NCI-H69 (cell line): ENCODE measurements around the gene ERMAP.
"Not testable (repeated sequence)": the region's sequence is repeated elsewhere in the genome, so short reads cannot be mapped to it uniquely, and the experiment has no call there.

Experiments
- DNase-seq: peaks from one replicate; lab custom pipeline; 2025; lab: John Stamatoyannopoulos, UW

ERMAP gene

DNA sequence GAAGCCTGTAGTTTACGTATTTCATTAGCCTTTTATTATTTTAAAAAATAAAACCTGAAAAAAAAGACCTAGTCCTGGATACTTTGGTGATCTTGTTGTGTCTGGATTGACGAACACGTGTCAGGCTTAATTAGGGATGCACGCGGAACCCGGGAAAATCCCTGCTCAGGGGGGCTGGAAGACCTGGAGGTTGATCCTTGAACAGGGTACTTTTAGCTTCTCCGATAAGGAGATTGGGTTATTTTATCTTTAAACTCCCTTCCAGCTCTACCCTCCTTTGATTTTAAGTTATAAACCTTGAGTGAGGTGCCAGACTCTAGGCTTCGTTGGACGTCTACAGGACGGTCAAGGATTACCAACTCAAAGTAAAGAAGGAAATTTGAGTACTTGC lies 28.9 kb downstream of the ERMAP start:
- peak; percentile 17 for DNase-seq

GRCh38 chr1:42846257-42847110 lies 29.6 kb downstream of the ERMAP start, which contains the start of gene ZNF691:
Gene ZNF691, plus strand, starts transcription at chr1:42846613. Its CDS starts 3,046 bp downstream, at chr1:42849659.
- peak; percentile 95 for DNase-seq

DNA sequence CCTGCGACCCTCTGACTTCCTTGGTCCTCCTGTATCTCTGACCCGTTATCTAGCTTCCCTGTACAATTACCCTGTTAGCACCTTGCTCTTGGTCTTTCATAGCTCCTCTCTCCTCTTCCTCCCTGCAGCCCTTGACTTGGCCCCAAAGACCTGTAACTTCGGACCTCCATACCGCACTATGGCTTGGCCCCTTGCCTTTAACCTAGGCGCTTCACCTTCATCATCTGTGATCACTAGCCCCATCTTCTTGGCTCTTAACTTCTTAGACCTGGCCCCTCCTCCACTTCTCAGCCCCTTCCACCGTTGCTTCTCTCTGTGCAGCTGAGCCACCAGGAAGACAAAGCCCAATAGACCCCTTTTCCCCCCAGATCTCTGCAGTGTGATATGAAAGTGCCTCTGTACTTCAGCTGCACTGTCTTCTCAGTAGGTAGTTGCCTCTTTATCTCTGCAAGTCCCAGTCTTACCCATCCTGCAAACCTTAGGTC lies 30.2 kb downstream of the ERMAP start:
- no peak for DNase-seq

DNA sequence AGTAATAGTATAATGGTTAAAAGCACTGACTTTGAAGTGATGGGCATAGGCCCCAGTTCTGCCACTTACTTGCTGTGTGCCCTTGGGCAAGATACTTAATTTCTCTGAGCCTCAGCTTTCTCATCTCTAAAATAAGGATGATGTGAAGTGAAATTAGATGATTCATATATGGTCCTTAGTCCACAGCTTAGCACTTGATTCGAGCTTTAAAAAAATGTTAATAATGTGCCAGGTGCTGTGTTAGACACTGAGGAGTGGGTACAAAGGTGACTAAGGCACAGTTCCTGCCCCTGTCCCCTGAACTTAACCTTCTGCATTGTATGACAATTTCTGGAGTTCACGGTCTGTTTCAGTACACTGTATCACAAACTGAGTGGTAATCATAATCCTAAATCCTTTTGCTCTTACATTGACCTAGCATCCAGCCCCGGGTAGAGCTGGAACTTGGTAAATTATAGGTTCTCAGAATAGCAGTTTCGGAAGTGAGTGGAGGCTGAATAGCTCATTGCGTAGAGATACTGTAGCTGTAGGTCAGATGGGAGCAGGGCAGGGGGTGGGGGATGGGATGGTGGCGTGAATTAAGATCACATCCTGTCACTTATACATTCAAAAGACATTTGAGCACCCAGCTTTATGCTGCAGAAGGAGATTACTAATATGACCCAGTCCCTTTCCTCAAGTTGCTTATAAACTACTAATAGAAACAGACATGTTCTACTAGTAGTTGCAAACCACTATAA lies 31.0 kb downstream of the ERMAP start:
- no peak for DNase-seq

DNA sequence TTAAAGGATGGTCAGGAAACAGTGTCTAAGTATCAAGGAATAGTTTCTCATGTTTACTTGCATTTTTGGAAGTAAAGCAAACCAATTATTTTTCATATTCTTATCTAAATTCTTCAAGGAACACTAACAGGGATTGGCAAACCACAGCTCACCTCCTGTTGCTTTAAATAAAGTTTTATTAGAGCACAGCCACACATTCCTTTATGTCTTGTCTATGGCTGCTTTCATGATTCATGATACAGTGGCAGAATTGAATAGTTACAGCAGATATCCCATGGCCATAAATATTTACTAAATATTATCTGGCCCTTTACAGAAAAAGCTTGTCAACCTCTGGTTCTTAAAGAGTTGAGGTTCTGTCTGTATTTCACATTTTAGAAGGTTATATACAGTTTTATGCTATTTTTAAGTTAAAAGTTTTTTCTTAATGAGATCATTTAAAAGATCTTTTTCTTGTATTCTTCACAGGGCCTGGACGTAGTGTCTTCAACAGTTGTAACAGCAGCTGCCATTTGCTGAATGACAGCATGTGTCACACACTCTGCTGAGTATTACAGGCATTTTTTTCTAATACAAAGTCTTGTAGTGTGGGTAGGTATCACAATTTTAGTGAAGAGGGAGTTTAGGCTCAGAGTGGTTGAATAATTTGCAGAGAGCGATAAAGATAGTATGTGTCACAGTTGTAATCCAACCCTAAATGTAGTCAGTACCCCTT lies 32.1 kb downstream of the ERMAP start:
- no peak for DNase-seq

DNA sequence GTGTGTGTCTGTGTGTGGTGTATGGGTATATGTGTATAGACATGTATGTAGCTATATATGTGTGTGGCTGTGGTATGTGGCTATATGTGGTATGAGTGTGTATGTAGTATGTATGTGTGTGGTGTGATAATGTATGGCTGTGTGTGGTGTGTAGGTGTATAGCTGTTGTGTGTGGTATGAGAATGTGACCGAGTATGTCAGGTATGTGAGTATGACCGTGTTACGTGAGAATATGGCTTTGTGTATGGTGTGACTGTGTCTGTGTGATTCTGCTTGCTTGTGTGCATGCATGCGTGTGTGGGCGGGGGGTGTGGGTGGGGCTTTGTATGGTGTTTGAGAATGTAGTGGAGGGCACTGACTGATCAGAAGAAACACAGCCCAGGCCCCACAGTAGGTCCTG lies 33.0 kb downstream of the ERMAP start:
- DNase-seq, result no peak

- no peak for DNase-seq
These were observed 34.5 kb downstream of the ERMAP start for GRCh38 chr1:42851420-42851819.

DNA sequence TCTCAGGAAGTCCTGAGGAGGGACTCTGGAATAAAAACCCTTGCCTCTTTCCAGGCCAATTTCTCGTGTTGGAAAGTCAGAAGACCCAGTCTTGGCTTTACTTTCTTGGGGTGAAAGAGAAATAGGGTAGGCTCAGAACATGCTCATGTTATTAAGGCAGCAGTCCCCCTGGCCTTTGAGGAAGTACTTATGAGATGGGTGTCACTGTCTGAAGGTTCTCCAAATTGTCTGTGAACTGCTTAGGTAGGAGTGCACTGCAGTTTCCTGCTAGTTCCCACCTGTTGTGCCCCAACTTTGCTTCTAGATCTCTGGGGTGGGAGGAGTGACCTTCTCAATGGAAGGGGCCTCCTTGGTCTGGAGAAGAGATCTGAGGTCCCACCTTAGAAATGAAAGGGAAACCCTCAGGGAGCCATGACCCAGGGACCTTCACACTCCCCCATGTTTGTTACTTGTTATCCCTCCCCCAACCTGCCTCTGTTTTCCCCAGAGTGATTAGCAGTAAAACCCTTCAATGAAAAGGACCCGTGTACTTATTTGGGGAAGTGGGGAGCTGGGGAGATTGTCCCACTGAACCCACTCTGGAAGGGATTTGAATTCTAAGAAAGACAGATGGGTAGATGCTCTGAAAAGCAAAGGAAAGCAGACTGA lies 35.2 kb downstream of the ERMAP start:
- no peak for DNase-seq

GRCh38 chr1:42852608-42852980 lies 35.7 kb downstream of the ERMAP start:
- no peak for DNase-seq

DNA sequence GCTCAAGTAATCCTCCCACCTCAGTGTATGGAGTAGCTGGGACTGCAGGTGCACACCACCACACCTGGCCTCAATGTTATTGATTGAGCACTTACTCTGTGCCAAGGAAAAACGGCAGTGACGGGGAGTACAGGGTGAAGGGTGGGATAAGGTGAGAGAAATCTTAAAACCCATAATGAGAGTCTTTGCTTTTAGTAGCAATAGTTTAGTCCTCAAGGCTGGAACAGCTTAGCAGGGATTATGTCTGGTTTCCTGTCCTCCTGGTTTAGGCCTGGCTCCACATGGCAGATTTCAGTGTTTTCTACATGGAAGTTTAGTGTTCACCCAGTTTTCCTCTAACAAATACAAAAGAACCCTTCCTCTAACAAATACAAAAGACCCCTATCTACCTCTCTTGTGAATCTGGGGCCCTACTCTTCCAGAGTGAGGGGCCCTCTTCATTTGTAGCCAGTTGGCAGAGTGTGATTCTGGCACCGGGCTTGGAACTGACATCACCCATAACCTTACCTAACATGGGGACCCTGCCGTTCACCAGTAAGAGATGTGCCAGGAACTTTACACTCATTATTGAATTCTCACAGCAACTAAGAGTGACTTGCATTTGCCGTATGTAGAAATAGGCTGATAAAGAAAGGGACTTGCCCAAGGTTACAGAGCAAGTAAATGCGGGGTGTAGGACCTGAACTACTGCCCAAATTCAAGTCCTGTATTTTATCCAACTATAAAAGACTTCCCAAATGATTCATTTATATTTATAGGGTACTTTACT lies 36.4 kb downstream of the ERMAP start:
- no peak for DNase-seq

DNA sequence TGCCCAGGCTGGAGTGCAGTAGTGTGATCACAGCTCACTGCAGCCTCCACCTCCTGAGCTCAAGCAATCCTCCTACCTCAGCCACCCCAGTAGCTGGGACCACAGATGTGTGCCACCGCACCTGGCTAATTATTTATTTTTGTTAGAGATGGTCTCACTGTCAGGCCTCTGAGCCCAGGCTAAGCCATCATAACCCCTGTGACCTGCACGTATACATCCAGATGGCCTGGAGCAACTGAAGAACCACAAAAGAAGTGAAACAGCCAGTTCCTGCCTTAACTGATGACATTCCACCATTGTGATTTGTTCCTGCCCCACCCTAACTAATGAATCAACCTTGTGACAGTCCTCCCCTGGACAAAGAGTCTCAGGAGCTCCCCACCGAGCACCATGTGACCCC lies 39.6 kb downstream of the ERMAP start:
- DNase-seq, result not testable (repeated sequence)

- not testable (repeated sequence) for DNase-seq
These were observed 42.4 kb downstream of the ERMAP start for GRCh38 chr1:42859366-42859765.

- DNase-seq, result no peak
These were observed 43.6 kb downstream of the ERMAP start for GRCh38 chr1:42860339-42861013.

DNA sequence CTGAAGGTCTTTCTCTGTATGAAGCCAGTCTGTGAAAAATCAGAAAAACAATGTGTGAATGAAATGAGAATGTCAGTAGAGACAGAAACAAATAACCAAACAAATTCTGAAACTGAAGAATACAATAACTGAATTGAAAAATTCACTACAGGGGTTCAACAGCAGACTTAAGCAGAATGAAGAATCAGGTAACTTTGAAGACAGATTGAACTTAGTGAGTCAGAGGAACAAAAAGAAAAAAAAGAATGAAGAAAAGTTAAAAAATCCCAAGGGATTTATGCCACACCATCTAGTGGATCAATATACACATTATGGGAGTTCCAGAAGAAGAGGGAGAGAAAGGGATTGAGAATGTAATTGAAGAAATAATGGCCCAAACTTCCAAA lies 44.1 kb downstream of the ERMAP start:
- DNase-seq, result no peak

DNA sequence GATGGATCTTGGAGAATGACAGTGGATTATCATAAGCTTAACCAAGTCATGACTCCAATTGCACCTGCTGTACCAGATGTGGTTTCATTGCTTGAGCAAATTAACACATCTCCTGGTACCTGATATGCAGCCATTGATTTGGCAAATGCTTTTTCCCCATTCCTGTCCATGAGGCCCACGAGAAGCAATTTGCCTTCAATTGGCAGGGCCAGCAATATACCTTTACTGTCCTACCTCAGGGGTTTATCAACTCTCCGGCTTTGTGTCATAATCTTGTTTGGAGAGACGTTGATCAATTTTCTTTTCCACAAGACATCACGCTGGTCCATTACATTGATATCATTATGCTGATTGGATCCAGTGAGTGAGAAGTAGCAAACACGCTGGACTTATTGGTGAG lies 49.6 kb downstream of the ERMAP start:
- DNase-seq, result no peak

DNA sequence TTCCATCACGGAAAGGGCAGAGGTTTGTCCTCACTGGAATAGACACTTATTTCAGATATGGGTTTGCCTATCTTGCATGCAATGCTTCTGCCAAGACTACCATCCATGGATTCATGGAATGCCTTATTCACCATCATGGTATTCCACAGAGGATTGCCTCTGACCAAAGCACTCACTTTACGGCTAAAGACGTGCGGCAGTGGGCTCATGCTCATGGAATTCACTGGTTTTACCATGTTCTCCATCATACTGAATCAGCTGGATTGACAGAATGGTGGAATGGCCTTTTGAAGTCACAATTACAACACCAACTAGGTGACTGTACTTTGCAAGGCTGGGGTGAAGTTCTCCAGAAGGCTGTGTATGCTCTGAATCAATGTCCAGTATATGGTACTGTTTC lies 51.5 kb downstream of the ERMAP start:
- DNase-seq, result not testable (repeated sequence)

DNA sequence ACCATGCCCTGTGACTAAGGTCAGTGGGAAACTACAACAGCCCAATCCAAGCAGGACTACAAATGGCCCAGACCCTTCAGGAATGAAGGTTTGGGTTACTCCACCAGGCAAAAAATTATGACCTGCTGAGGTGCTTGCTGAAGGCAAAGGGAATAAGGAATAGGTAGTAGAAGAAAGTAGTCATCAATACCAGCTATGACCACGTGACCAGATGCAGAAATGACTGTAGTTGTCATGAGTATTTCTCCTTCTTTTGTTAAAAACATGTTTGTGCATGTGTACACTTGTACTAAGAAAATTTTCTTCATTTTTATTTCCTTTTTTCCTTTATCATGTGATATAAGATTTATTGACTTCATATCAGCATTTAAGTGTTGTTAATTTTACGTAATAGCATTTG lies 52.3 kb downstream of the ERMAP start:
- DNase-seq, result not testable (repeated sequence)

- not testable (repeated sequence) for DNase-seq
These were observed 52.8 kb downstream of the ERMAP start for GRCh38 chr1:42869751-42870150.

DNA sequence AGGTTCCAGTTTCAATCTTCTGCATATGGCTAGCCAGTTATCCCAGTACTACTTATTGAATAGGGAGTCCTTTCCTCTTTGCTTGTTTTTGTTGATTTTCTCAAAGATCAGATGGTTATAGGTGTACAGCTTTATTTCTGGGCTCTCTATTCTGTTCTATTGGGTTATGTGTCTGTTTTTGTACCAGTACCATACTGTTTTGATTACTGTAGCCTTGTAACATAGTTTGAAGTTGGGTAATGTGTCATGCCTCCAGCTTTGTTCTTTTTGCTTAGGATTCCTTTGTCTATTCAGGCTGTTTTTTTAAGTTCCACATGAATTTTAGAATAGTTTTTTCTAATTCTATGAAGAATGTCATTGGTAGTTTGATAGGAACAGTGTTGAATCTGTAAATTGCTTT lies 56.2 kb downstream of the ERMAP start:
- DNase-seq, result not testable (repeated sequence)

GRCh38 chr1:42873670-42874069 lies 56.7 kb downstream of the ERMAP start:
- DNase-seq, result no peak

- peak; percentile 34 for DNase-seq
These were observed 59.1 kb downstream of the ERMAP start for GRCh38 chr1:42876009-42876408.
